IPS DF 6.9 (cell line): Measurements from ENCODE around the gene ADAD1.

Experiments
- DNase-seq: peaks from one replicate; pipeline ENCODE4 v3.0.0-alpha.2; 2013; ENCODE audit warnings: low read depth, low spot score
- H3K27ac ChIP-seq: one replicate; pipeline ENCODE4 v1.5.1; 2013; ENCODE audit warnings: low read length, control low read depth
- H3K27me3 ChIP-seq: 2 replicates; pipeline ENCODE4 v1.6.1; 2013; ENCODE audit warnings: mild to moderate bottlenecking, low read length; ENCODE audit not compliant: control insufficient read depth, insufficient read depth
- H3K36me3 ChIP-seq: 2 replicates; pipeline ENCODE4 v1.6.1; 2013; ENCODE audit warnings: low read length; ENCODE audit not compliant: control insufficient read depth, insufficient read depth
- H3K4me1 ChIP-seq: 2 replicates; pipeline ENCODE4 v1.6.1; 2013; ENCODE audit warnings: low read length; ENCODE audit not compliant: control insufficient read depth, insufficient read depth
- H3K4me3 ChIP-seq: 2 replicates; pipeline ENCODE4 v1.5.1; 2013; ENCODE audit warnings: mild to moderate bottlenecking, low read length
- H3K9me3 ChIP-seq: 2 replicates; pipeline ENCODE4 v1.6.1; 2013; ENCODE audit warnings: low read length, inconsistent platforms; ENCODE audit not compliant: control insufficient read depth, insufficient read depth
- WGBS: extraction: QIAGEN DNeasy Blood & Tissue Kit; methylation state at CpG from one replicate; pipeline ENCODE4 v1.1.7; 2013; ENCODE audit warnings: mixed read lengths, missing lambda C conversion rate; ENCODE audit not compliant: insufficient read length, insufficient coverage; 5-methylcytosine and 5-hydroxymethylcytosine counted together

Gene ADAD1

GRCh38 chr4:122378711-122379110 lies at the start of gene ADAD1:
ADAD1 (plus strand) TSS chr4:122379011; CDS start chr4:122380070, 1,059 bp downstream.
- no peaks in the 10 kb centered on the region for H3K27me3 ChIP-seq
- no peaks in the 10 kb centered on the region for H3K36me3 ChIP-seq
- H3K9me3 ChIP-seq = no peaks in the 10 kb centered on the region
- DNase-seq = no peak
- no peaks in the 10 kb centered on the region for H3K4me1 ChIP-seq
- H3K27ac ChIP-seq = no peak within 1 kb of the TSS
- H3K4me3 ChIP-seq = no peak within 1 kb of the TSS
- WGBS = no CpG with 5 or more reads among the region's 7 CpGs

- no peaks in the 10 kb centered on the region for H3K27me3 ChIP-seq
- H3K27ac ChIP-seq = no peak overlapping the region
- no peak for DNase-seq
- H3K4me1 ChIP-seq = no peaks in the 10 kb centered on the region
- H3K9me3 ChIP-seq = no peaks in the 10 kb centered on the region
- H3K36me3 ChIP-seq = peaks cover under 1% of the 10 kb centered on the region; the same call in 1 of the 2 replicates
- no CpG with 5 or more reads among the region's 3 CpGs for WGBS
- H3K4me3 ChIP-seq = no peak overlapping the region
Observed at GRCh38 chr4:122329876-122330565, 48.8 kb upstream of the ADAD1 start.

GRCh38 chr4:122331195-122331594 lies 47.6 kb upstream of the ADAD1 start:
- Histone ChIP-seq H3K4me1 (no peaks in the 10 kb centered on the region), H3K36me3 (peaks cover 2% of the 10 kb centered on the region; the same call in 1 of the 2 replicates), H3K27me3 (no peaks in the 10 kb centered on the region), H3K9me3 (no peaks in the 10 kb centered on the region), H3K4me3 (no peak overlapping the region), H3K27ac (no peak overlapping the region)
- no CpG with 5 or more reads among the region's 4 CpGs for WGBS
- no peak for DNase-seq

GRCh38 chr4:122334828-122335227 lies 44.0 kb upstream of the ADAD1 start:
- Histone ChIP-seq H3K9me3 (no peaks in the 10 kb centered on the region), H3K36me3 (peaks cover 2% of the 10 kb centered on the region; the same call in 1 of the 2 replicates), H3K27ac (no peak overlapping the region), H3K27me3 (no peaks in the 10 kb centered on the region), H3K4me3 (no peak overlapping the region), H3K4me1 (no peaks in the 10 kb centered on the region)
- no peak for DNase-seq

- DNase-seq = no peak
- Histone ChIP-seq H3K36me3 (no peaks in the 10 kb centered on the region), H3K27me3 (no peaks in the 10 kb centered on the region), H3K27ac (no peak overlapping the region), H3K4me1 (no peaks in the 10 kb centered on the region), H3K4me3 (no peak overlapping the region), H3K9me3 (no peaks in the 10 kb centered on the region)
- no CpG with 5 or more reads among the region's 1 CpG for WGBS
Observed at GRCh38 chr4:122341886-122342285, 36.9 kb upstream of the ADAD1 start.

GRCh38 chr4:122346036-122346435 lies 32.8 kb upstream of the ADAD1 start:
- DNase-seq = no peak
- H3K4me1 ChIP-seq = no peaks in the 10 kb centered on the region
- no peak overlapping the region for H3K27ac ChIP-seq
- no peaks in the 10 kb centered on the region for H3K36me3 ChIP-seq
- H3K27me3 ChIP-seq = no peaks in the 10 kb centered on the region
- H3K9me3 ChIP-seq = no peaks in the 10 kb centered on the region
- WGBS = no CpG with 5 or more reads among the region's 1 CpG
- H3K4me3 ChIP-seq = no peak overlapping the region

GRCh38 chr4:122346503-122346902 lies 32.3 kb upstream of the ADAD1 start:
- no peak overlapping the region for H3K27ac ChIP-seq
- no peaks in the 10 kb centered on the region for H3K27me3 ChIP-seq
- DNase-seq = no peak
- no peaks in the 10 kb centered on the region for H3K36me3 ChIP-seq
- H3K4me3 ChIP-seq = no peak overlapping the region
- H3K4me1 ChIP-seq = no peaks in the 10 kb centered on the region
- no CpG with 5 or more reads among the region's 5 CpGs for WGBS
- H3K9me3 ChIP-seq = no peaks in the 10 kb centered on the region

- no peaks in the 10 kb centered on the region for H3K36me3 ChIP-seq
Observed at GRCh38 chr4:122356317-122356808, 22.4 kb upstream of the ADAD1 start.

GRCh38 chr4:122360754-122361153 lies 18.1 kb upstream of the ADAD1 start:
- H3K4me1 ChIP-seq = peaks cover 7% of the 10 kb centered on the region
- H3K9me3 ChIP-seq = no peaks in the 10 kb centered on the region
- no peaks in the 10 kb centered on the region for H3K27me3 ChIP-seq
- DNase-seq = no peak
- no peak overlapping the region for H3K27ac ChIP-seq
- H3K4me3 ChIP-seq = no peak overlapping the region
- no CpG with 5 or more reads among the region's 3 CpGs for WGBS
- no peaks in the 10 kb centered on the region for H3K36me3 ChIP-seq

More at GRCh38 chr4:122356317-122356808, 22.4 kb upstream of the ADAD1 start:
- DNase-seq = no peak
- Histone ChIP-seq H3K4me1 (no peaks in the 10 kb centered on the region), H3K9me3 (no peaks in the 10 kb centered on the region), H3K4me3 (no peak overlapping the region), H3K27me3 (no peaks in the 10 kb centered on the region), H3K27ac (no peak overlapping the region)

GRCh38 chr4:122364700-122365404 lies 14.0 kb upstream of the ADAD1 start:
- no CpG with 5 or more reads among the region's 18 CpGs for WGBS
- H3K4me3 ChIP-seq = no peak overlapping the region
- peaks cover 7% of the 10 kb centered on the region for H3K4me1 ChIP-seq
- H3K9me3 ChIP-seq = no peaks in the 10 kb centered on the region
- no peak for DNase-seq
- H3K27me3 ChIP-seq = no peaks in the 10 kb centered on the region
- H3K36me3 ChIP-seq = no peaks in the 10 kb centered on the region
- H3K27ac ChIP-seq = no peak overlapping the region
